K562 (cell line): Measurements from ENCODE around the gene SLAMF8. TPM values are rescaled to one million over a fixed set of nuclear protein-coding genes. Genes with fewer than 3 reads are reported as not detected.

Experiments
- ATF2 ChIP-seq: sonication (generic); formaldehyde crosslinking; IDR thresholded peaks from 2 replicates; pipeline ENCODE4 v1.8.1; 2022; ENCODE audit warnings: missing genetic modification reagents
- CBX1 ChIP-seq: sonication (generic); IDR thresholded peaks from 2 replicates; pipeline ENCODE4 v1.6.1; 2016; ENCODE audit warnings: antibody characterized with exemption, low read depth, mild to moderate bottlenecking
- CEBPB ChIP-seq: fragments of 450-650 bp; IDR thresholded peaks from 2 replicates; pipeline ENCODE4 v1.6.1; 2016; ENCODE audit warnings: missing genetic modification characterization, missing compliant biosample characterization
- ELF1 ChIP-seq: fragments of 200-800 bp; sonication (Bioruptor generic); IDR thresholded peaks from 2 replicates; pipeline ENCODE4 v1.6.1; 2016; ENCODE audit warnings: missing genetic modification characterization, missing compliant biosample characterization
- ESRRB ChIP-seq: fragments of 250-450 bp; sonication (Bioruptor Pico); IDR thresholded peaks from 2 replicates; pipeline ENCODE4 v1.5.0; 2020; ENCODE audit warnings: mild to moderate bottlenecking, moderate library complexity, borderline replicate concordance
- HNRNPH1 ChIP-seq: fragments of 200-400 bp; formaldehyde crosslinking; optimal IDR thresholded peaks from 2 replicates; pipeline ENCODE3; 2017; ENCODE audit warnings: low read depth, mild to moderate bottlenecking, low read length, moderate library complexity
- ILK ChIP-seq: fragments of 450-650 bp; IDR thresholded peaks from 2 replicates; pipeline ENCODE4 v1.6.1; 2016; ENCODE audit warnings: missing genetic modification characterization, low read depth, mild to moderate bottlenecking, missing compliant biosample characterization, moderate library complexity, borderline replicate concordance
- MCM3 ChIP-seq: fragments of 450-650 bp; IDR thresholded peaks from 2 replicates; pipeline ENCODE4 v1.6.1; 2016
- MLX ChIP-seq, 2 experiments: fragments of 450-650 bp in 1 of 2; sonication (generic) in 1 of 2; formaldehyde crosslinking; conservative IDR thresholded peaks; 2 replicates each; pipeline versions ENCODE4 v1.4.0 to v1.8.1; 2020 to 2022; ENCODE audit warnings: mild to moderate bottlenecking in 1 of 2, missing genetic modification reagents in 1 of 2
- NCOA6 ChIP-seq: fragments of 450-650 bp; IDR thresholded peaks from 2 replicates; pipeline ENCODE4 v1.6.1; 2017; ENCODE audit warnings: mild to moderate bottlenecking
- PHF8 ChIP-seq: fragments of 200-600 bp; sonication (generic); IDR thresholded peaks from 2 replicates; pipeline ENCODE4 v1.6.1; 2012; ENCODE audit warnings: mixed run types, mild to moderate bottlenecking, inconsistent platforms, low read length, moderate library complexity, borderline replicate concordance
- RBBP5 ChIP-seq: fragments of 200-600 bp; sonication (generic); IDR thresholded peaks from 2 replicates; pipeline ENCODE4 v1.6.1; 2012; ENCODE audit warnings: borderline replicate concordance, mild to moderate bottlenecking, low read length, control low read depth, inconsistent platforms; ENCODE audit not compliant: insufficient read depth, poor library complexity, severe bottlenecking
- RUNX1 ChIP-seq: sonication (generic); IDR thresholded peaks from 2 replicates; pipeline ENCODE4 v1.6.1; 2016; ENCODE audit warnings: antibody characterized with exemption, low read depth
- SMAD4 ChIP-seq: fragments of 250-450 bp; sonication (Bioruptor Pico); conservative IDR thresholded peaks from 2 replicates; pipeline ENCODE4 v1.8.0; 2021; ENCODE audit warnings: inconsistent platforms, mild to moderate bottlenecking, moderate library complexity
- SNRNP70 ChIP-seq: fragments of 200-400 bp; formaldehyde crosslinking; optimal IDR thresholded peaks from 2 replicates; pipeline ENCODE3; 2017; ENCODE audit warnings: low read depth, low read length
- SREBF2 ChIP-seq: sonication (generic); formaldehyde crosslinking; IDR thresholded peaks from 2 replicates; pipeline ENCODE4 v1.4.0; 2020; ENCODE audit warnings: mild to moderate bottlenecking, missing genetic modification reagents
- TAF15 ChIP-seq: fragments of 200-400 bp; formaldehyde crosslinking; IDR thresholded peaks from 2 replicates; pipeline ENCODE4 v1.6.1; 2017; ENCODE audit warnings: mild to moderate bottlenecking, low read depth, low read length, moderate library complexity
- XRCC4 ChIP-seq: IDR thresholded peaks from one replicate; pipeline ENCODE4 v1.6.1; 2011; ENCODE audit not compliant: insufficient read depth, insufficient read length; ENCODE audit errors: extremely low read depth
- ZKSCAN3 ChIP-seq: fragments of 250-450 bp; sonication (Bioruptor Pico); IDR thresholded peaks from 2 replicates; pipeline ENCODE4 v1.4.0; 2020
- ZNF133 ChIP-seq: fragments of 250-450 bp; sonication (Bioruptor Pico); IDR thresholded peaks from 2 replicates; pipeline ENCODE4 v1.4.0; 2020; ENCODE audit warnings: mild to moderate bottlenecking
- ZNF3 ChIP-seq: fragments of 250-450 bp; sonication (Bioruptor Pico); IDR thresholded peaks from 2 replicates; pipeline ENCODE4 v1.5.0; 2021; ENCODE audit warnings: mild to moderate bottlenecking, moderate library complexity
- ZNF584 ChIP-seq: fragments of 200-800 bp; sonication (Bioruptor generic); IDR thresholded peaks from 2 replicates; pipeline ENCODE4 v1.6.1; 2016; ENCODE audit warnings: low read depth, mild to moderate bottlenecking, missing genetic modification characterization, missing compliant biosample characterization
- ZNF639 ChIP-seq, 2 experiments: fragments of 200-800 bp in 1 of 2; sonication (Bioruptor generic) in 1 of 2; sonication (generic) in 1 of 2; formaldehyde crosslinking in 1 of 2; IDR thresholded peaks in 1 of 2; conservative IDR thresholded peaks in 1 of 2; 2 replicates each; pipeline versions ENCODE4 v1.5.0 to v1.6.1; 2016 to 2020; ENCODE audit warnings: missing compliant biosample characterization in 1 of 2, missing genetic modification characterization in 1 of 2, missing genetic modification reagents in 1 of 2
- ZNF764 ChIP-seq: fragments of 250-450 bp; sonication (Bioruptor Pico); IDR thresholded peaks from 2 replicates; pipeline ENCODE4 v1.4.0; 2020; ENCODE audit warnings: low read depth, mild to moderate bottlenecking, moderate library complexity
- polyA plus RNA-seq, 8 experiments: library from polyadenylated mRNA; depleted of rRNA in 4 of 8; stranded (reverse) in 5 of 8; unstranded in 3 of 8; fragments of >200 nt; fragmentation: Nextera tagmentation in 2 of 8; fragmentation: Illumina TruSeq in 1 of 8; extraction: Ambion mirVana in 2 of 8; extraction: Trizol in 1 of 8; gene quantifications; 2 replicates each; pipeline versions ENCODE4 v1.2.1 to v1.2.3, GENCODE V29; 2011 to 2014; ENCODE audit warnings: inconsistent platforms in 1 of 8, missing spikeins in 1 of 8
- total RNA-seq, 7 experiments: library from RNA; depleted of rRNA in 6 of 7; stranded (reverse); fragments of >200 nt in 6 of 7; fragmentation: Illumina TruSeq in 2 of 7; extraction: Trizol in 2 of 7; gene quantifications; 2 replicates each; pipeline versions ENCODE4 v1.2.1 to v1.2.3, GENCODE V29; 2011 to 2021; ENCODE audit warnings: low replicate concordance in 1 of 7

The SLAMF8 gene
- total and polyA plus RNA-seq, 9 of the 15 experiments (the other 6 are each of a cell fraction or from before 2014, with no cell fraction given) = not detected

- TF ChIP-seq PHF8 = peak; percentile 75; the same call in 1 of the 2 replicates
- TF ChIP-seq MCM3 = no peak
- no peak for TF ChIP-seq ZKSCAN3
- no peak for TF ChIP-seq ILK
- no peak for TF ChIP-seq ZNF3 (CRISPR knock-in tag)
- no peak for TF ChIP-seq ZNF584 (CRISPR knock-in tag)
- peak; percentile 79 for TF ChIP-seq SMAD4 (CRISPR knock-in tag)
- TF ChIP-seq ZNF639 (CRISPR knock-in tag; conservative IDR thresholded peaks at IDR 0.05 in 1 of 2, IDR thresholded peaks at IDR 0.05 in 1 of 2) = no peak
- peak; percentile 89 for TF ChIP-seq CBX1
- no peak for TF ChIP-seq ZNF764 (CRISPR knock-in tag)
- no peak for TF ChIP-seq NCOA6
- TF ChIP-seq CEBPB (tag) = peak; percentile 89
- no peak for TF ChIP-seq HNRNPH1
- no peak for TF ChIP-seq SNRNP70
- TF ChIP-seq ATF2 (CRISPR knock-in tag) = no peak
- TF ChIP-seq RBBP5 = peak; percentile 79
- TF ChIP-seq MLX (CRISPR knock-in tag; conservative IDR thresholded peaks at IDR 0.05) = 0 out of 4 replicates have a peak, but pooled peaks of 1 of the 2 experiments have one; percentile 42
- no peak for TF ChIP-seq SREBF2 (CRISPR knock-in tag)
- TF ChIP-seq TAF15 = no peak
- TF ChIP-seq ZNF133 (CRISPR knock-in tag) = no peak
- TF ChIP-seq XRCC4 = no peak
- TF ChIP-seq RUNX1 = no peak
- TF ChIP-seq ESRRB = no peak
- peak; percentile 84 for TF ChIP-seq ELF1 (tag)
Observed at GRCh38 chr1:159780583-159781582, 45.8 kb upstream of the SLAMF8 start, which contains the start of gene DUSP23 (continued).
